HepG2 (cell line): ENCODE results near the gene RPS2. TPM values are rescaled to one million over a fixed set of nuclear protein-coding genes. Genes with fewer than 3 reads are reported as not detected.

Source experiments
- MEIS2 ChIP-seq: sonication (generic); formaldehyde crosslinking; IDR thresholded peaks from 2 replicates; pipeline ENCODE4 v1.9.0; 2021; ENCODE audit warnings: mild to moderate bottlenecking, missing genetic modification reagents
- PRDM10 ChIP-seq: sonication (generic); formaldehyde crosslinking; IDR thresholded peaks from 2 replicates; pipeline ENCODE4 v1.4.0; 2020; ENCODE audit warnings: low read depth, missing genetic modification reagents
- SMAD3 ChIP-seq: sonication (generic); formaldehyde crosslinking; IDR thresholded peaks from 2 replicates; pipeline ENCODE4 v1.4.0; 2020; ENCODE audit warnings: missing genetic modification reagents
- SSRP1 ChIP-seq: IDR thresholded peaks from 2 replicates; pipeline ENCODE4 v1.6.1; 2016; ENCODE audit warnings: control low read depth
- ZNF124 ChIP-seq: sonication (generic); formaldehyde crosslinking; IDR thresholded peaks from 2 replicates; pipeline ENCODE4 v1.4.0; 2020; ENCODE audit warnings: missing genetic modification reagents
- ZNF343 ChIP-seq: sonication (generic); formaldehyde crosslinking; IDR thresholded peaks from 2 replicates; pipeline ENCODE4 v1.4.0; 2020; ENCODE audit warnings: mild to moderate bottlenecking, missing genetic modification reagents
- ZNF598 ChIP-seq: sonication (generic); formaldehyde crosslinking; IDR thresholded peaks from 2 replicates; pipeline ENCODE4 v1.5.1; 2020; ENCODE audit warnings: mild to moderate bottlenecking, missing genetic modification reagents, borderline replicate concordance
- polyA plus RNA-seq, 8 experiments: library from polyadenylated mRNA; depleted of rRNA in 3 of 8; stranded (reverse) in 7 of 8; unstranded in 1 of 8; fragments of >200 nt; fragmentation: Illumina TruSeq in 4 of 8; extraction: Trizol in 4 of 8; gene quantifications; 2 replicates each; pipeline versions ENCODE4 v1.2.1 to v1.2.3, GENCODE V29; 2011 to 2016; ENCODE audit warnings: low read depth in 4 of 8, missing spikeins in 1 of 8, mixed read lengths in 1 of 8; ENCODE audit not compliant: insufficient read depth in 1 of 8
- total RNA-seq, 5 experiments: library from RNA; depleted of rRNA; stranded (reverse); fragments of >200 nt; fragmentation: Illumina TruSeq; extraction: Trizol; gene quantifications; 2 replicates each; pipeline ENCODE4 v1.2.3, GENCODE V29; 2016; ENCODE audit warnings: low read depth in 1 of 5
- TF ChIP-seq, protein P1 (sequence below): sonication (generic); formaldehyde crosslinking; IDR thresholded peaks from 2 replicates; pipeline ENCODE4 v1.4.0; 2020; ENCODE audit warnings: mild to moderate bottlenecking, low read depth, missing genetic modification reagents
- TF ChIP-seq, protein P2 (sequence below): sonication (generic); formaldehyde crosslinking; IDR thresholded peaks from 2 replicates; pipeline ENCODE4 v1.5.0; 2020; ENCODE audit warnings: missing genetic modification reagents, mild to moderate bottlenecking, borderline replicate concordance

The RPS2 gene
- total and polyA plus RNA-seq, 2 of the 13 experiments (the other 11 are each of a cell fraction or from before 2014, with no cell fraction given): 1,908 to 4,514 TPM

GRCh38 chr16:1982991-1983543 lies 18.4 kb upstream of the RPS2 start (continued):
- TF ChIP-seq PRDM10 (CRISPR knock-in tag): 0 out of 2 replicates have a peak, but pooled peaks have one; percentile 19
- no peak for TF ChIP-seq SMAD3 (CRISPR knock-in tag)
- TF ChIP-seq MEIS2 (CRISPR knock-in tag): no peak
- TF ChIP-seq, protein P1, sequence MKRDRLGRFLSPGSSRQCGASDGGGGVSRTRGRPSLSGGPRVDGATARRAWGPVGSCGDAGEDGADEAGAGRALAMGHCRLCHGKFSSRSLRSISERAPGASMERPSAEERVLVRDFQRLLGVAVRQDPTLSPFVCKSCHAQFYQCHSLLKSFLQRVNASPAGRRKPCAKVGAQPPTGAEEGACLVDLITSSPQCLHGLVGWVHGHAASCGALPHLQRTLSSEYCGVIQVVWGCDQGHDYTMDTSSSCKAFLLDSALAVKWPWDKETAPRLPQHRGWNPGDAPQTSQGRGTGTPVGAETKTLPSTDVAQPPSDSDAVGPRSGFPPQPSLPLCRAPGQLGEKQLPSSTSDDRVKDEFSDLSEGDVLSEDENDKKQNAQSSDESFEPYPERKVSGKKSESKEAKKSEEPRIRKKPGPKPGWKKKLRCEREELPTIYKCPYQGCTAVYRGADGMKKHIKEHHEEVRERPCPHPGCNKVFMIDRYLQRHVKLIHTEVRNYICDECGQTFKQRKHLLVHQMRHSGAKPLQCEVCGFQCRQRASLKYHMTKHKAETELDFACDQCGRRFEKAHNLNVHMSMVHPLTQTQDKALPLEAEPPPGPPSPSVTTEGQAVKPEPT (CRISPR knock-in tag): 0 out of 2 replicates have a peak, but pooled peaks have one; percentile 29
- TF ChIP-seq SSRP1 (CRISPR knock-in tag): no peak
- TF ChIP-seq ZNF343: no peak
- TF ChIP-seq, protein P2, sequence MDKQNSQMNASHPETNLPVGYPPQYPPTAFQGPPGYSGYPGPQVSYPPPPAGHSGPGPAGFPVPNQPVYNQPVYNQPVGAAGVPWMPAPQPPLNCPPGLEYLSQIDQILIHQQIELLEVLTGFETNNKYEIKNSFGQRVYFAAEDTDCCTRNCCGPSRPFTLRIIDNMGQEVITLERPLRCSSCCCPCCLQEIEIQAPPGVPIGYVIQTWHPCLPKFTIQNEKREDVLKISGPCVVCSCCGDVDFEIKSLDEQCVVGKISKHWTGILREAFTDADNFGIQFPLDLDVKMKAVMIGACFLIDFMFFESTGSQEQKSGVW (CRISPR knock-in tag): no peak
- TF ChIP-seq ZNF124 (CRISPR knock-in tag): no peak
- TF ChIP-seq ZNF598 (CRISPR knock-in tag): no peak
